Lower leg skin (tissue), 4 donors: ENCODE measurements around the gene ATOH1. TPM values are rescaled to one million over a fixed set of nuclear protein-coding genes. Genes with fewer than 3 reads are reported as not detected.

Experiments used
- DNase-seq, 2 donors: peaks; one replicate each; pipeline ENCODE4 v3.0.0-alpha.2; 2019; ENCODE audit warnings: low spot score in 2 of 2
- H3K4me3 ChIP-seq: fragments of 200-600 bp; sonication (generic); 2 replicates; pipeline ENCODE4 v1.5.1; 2017; ENCODE audit warnings: mild to moderate bottlenecking, low read depth; ENCODE audit not compliant: poor library complexity, severe bottlenecking
- POLR2A ChIP-seq, 2 donors: fragments of 450-650 bp; IDR thresholded peaks; one replicate each; pipeline ENCODE4 v1.6.1; 2016 to 2017; ENCODE audit warnings: antibody characterized with exemption in 2 of 2, mild to moderate bottlenecking in 1 of 2, moderate library complexity in 1 of 2
- WGBS, 2 donors: methylation state at CpG; one replicate each; pipeline ENCODE4 v1.1.5; 2018; 5-methylcytosine and 5-hydroxymethylcytosine counted together
- intact Hi-C: fragments of 100-400 bp; cut with DNase I; formaldehyde crosslinking; loops from one replicate; pipeline ENCODE4 v1.15.0; 2023; ENCODE audit warnings: low total_unique reads
- total RNA-seq, 4 donors: library from RNA; depleted of rRNA; stranded (reverse); fragments of >200 nt; gene quantifications; one replicate each; pipeline ENCODE4 v1.1.0, GENCODE V29; 2016
- TF ChIP-seq, protein P1 (sequence below), 3 donors: fragments of 450-650 bp; IDR thresholded peaks; one replicate each; pipeline ENCODE4 v1.5.1; 2016; ENCODE audit warnings: antibody characterized with exemption in 3 of 3, mild to moderate bottlenecking in 3 of 3, moderate library complexity in 2 of 3

The ATOH1 gene
- total RNA-seq, 4 donors from 2014 or later = not detected

- DNase-seq = no peak
- TF ChIP-seq, protein P1, sequence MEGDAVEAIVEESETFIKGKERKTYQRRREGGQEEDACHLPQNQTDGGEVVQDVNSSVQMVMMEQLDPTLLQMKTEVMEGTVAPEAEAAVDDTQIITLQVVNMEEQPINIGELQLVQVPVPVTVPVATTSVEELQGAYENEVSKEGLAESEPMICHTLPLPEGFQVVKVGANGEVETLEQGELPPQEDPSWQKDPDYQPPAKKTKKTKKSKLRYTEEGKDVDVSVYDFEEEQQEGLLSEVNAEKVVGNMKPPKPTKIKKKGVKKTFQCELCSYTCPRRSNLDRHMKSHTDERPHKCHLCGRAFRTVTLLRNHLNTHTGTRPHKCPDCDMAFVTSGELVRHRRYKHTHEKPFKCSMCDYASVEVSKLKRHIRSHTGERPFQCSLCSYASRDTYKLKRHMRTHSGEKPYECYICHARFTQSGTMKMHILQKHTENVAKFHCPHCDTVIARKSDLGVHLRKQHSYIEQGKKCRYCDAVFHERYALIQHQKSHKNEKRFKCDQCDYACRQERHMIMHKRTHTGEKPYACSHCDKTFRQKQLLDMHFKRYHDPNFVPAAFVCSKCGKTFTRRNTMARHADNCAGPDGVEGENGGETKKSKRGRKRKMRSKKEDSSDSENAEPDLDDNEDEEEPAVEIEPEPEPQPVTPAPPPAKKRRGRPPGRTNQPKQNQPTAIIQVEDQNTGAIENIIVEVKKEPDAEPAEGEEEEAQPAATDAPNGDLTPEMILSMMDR (IDR thresholded peaks at IDR 0.05) = no peak
- no peak for TF ChIP-seq POLR2A (IDR thresholded peaks at IDR 0.05)
- intact Hi-C loops = no loop called here
- 75 to 78% methylated on average over 3 of the region's 3 CpGs for WGBS, 2 donors
- H3K4me3 ChIP-seq = no peak overlapping the region
Observed at GRCh38 chr4:93841803-93842345, 13.3 kb downstream of the ATOH1 start.

DNA sequence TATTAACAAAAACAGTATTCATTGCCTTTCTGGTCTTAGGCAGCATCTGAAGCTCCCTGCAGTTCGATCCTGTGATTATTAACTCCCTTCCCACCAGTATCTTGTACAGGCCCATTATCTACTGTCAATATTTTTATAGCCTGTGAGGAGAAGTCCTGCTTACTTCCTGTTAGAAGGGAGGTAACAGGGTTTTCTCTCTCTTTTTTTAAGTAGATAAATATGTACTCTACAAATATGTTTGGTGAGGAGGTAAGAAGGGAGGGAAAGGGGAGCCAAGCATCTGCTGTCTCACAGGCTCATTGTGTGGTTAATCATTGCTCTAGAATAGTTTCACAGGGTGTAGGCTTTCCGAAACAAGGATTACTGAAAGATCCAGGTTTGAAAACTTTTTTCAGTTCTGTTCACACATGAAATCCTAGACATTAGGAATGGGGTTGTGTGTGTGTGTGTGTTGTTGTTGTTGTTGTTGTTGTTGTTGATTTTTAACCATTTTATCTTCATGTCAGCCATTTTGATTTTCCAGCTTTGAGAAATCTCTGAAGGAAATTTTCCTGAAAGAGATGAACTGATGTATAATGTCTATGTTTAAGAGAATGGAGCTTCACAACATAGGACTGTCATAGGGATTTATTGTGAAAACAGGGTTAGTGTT, 14.2 kb downstream of the ATOH1 start:
- no peak overlapping the region for H3K4me3 ChIP-seq
- DNase-seq = no peak
- intact Hi-C loops = no loop called here
- WGBS, 2 donors = 82 to 86% methylated on average over 2 of the region's 2 CpGs
- TF ChIP-seq, protein P1 (IDR thresholded peaks at IDR 0.05) = no peak
- no peak for TF ChIP-seq POLR2A (IDR thresholded peaks at IDR 0.05)

DNA sequence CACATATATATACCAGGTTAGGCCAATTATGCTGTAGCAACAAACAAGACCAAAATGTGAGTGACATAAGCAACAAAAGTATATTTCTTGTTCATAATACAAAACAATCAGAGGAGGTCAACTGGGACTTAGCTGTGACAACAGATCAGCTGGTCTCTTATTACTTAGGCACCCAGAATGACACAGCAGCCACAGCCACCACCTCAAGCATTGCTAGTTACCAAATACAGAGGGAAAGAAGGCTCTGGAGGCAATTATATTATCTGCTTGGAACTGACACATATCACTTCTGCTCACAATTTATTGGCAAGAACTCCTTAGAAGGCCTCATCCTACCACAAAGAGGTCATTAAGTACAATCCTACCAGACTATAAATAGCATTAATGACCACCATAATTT, 15.2 kb downstream of the ATOH1 start:
- DNase-seq = no peak
- no peak overlapping the region for H3K4me3 ChIP-seq
- intact Hi-C loops = no loop called here
- no peak for TF ChIP-seq POLR2A (IDR thresholded peaks at IDR 0.05)
- TF ChIP-seq, protein P1 (IDR thresholded peaks at IDR 0.05) = no peak

GRCh38 chr4:93852680-93853079, 24.1 kb downstream of the ATOH1 start:
- no peak for DNase-seq
- 88 to 91% methylated on average over 3 of the region's 3 CpGs for WGBS, 2 donors
- intact Hi-C loops = no loop called here
- TF ChIP-seq, protein P1 (IDR thresholded peaks at IDR 0.05) = no peak
- no peak for TF ChIP-seq POLR2A (IDR thresholded peaks at IDR 0.05)
- no peak overlapping the region for H3K4me3 ChIP-seq

- DNase-seq = no peak
- TF ChIP-seq, protein P1 (IDR thresholded peaks at IDR 0.05) = no peak
- TF ChIP-seq POLR2A (IDR thresholded peaks at IDR 0.05) = no peak
- H3K4me3 ChIP-seq = no peak overlapping the region
- WGBS, 2 donors = 53 to 63% methylated on average over 1 of the region's 1 CpG
- intact Hi-C loops = no loop called here
Observed at GRCh38 chr4:93855926-93856325, 27.4 kb downstream of the ATOH1 start.

DNA sequence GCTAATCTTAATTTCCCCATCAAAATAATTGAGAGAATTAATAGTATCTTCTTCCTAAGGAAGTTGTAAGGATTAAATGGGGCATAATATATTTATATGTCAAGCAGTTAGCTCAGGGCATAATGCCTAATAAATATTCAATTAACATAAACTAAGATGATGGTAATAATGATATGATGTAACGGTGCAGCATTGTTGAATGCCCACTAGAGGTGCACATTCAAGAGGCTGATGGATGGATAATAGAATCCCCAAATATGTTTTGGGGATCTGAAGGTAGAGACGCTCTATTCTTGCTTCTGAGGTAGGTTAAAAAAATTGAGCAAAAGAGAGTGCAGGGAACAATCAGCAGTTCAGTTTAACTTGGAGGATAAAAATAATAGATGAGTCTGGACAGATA, 37.1 kb downstream of the ATOH1 start:
- TF ChIP-seq, protein P1 (IDR thresholded peaks at IDR 0.05) = no peak
- TF ChIP-seq POLR2A (IDR thresholded peaks at IDR 0.05) = no peak
- intact Hi-C loops = no loop called here
- no peak overlapping the region for H3K4me3 ChIP-seq
- no peak for DNase-seq
- WGBS, 2 donors = 82 to 85% methylated on average over 2 of the region's 2 CpGs
